IPS DF 4.7 (cell line): ENCODE results near the gene ANKS1A.
"Not testable (repeated sequence)": the region's sequence is repeated elsewhere in the genome, so short reads cannot be mapped to it uniquely, and the experiment has no call there.

Experiments used
- DNase-seq: peaks from one replicate; pipeline ENCODE4 v3.0.0-alpha.2; 2013; ENCODE audit warnings: low spot score; ENCODE audit errors: extremely low read depth

Gene ANKS1A

GRCh38 chr6:34917626-34918285, 28.7 kb downstream of the ANKS1A start:
- DNase-seq = no peak

- no peak for DNase-seq
Observed at GRCh38 chr6:34919651-34920050, 30.6 kb downstream of the ANKS1A start.

GRCh38 chr6:34920097-34920496, 31.0 kb downstream of the ANKS1A start:
- DNase-seq = no peak

- no peak for DNase-seq
Observed at GRCh38 chr6:34922177-34922663, 33.2 kb downstream of the ANKS1A start.

GRCh38 chr6:34924831-34925625, 36.0 kb downstream of the ANKS1A start:
- DNase-seq = no peak

- DNase-seq = no peak
Observed at GRCh38 chr6:34926655-34927054, 37.6 kb downstream of the ANKS1A start.

GRCh38 chr6:34928220-34928619, 39.2 kb downstream of the ANKS1A start:
- DNase-seq = no peak

- DNase-seq = no peak
Observed at GRCh38 chr6:34928695-34929094, 39.6 kb downstream of the ANKS1A start.

- no peak for DNase-seq
Observed at GRCh38 chr6:34929241-34929978, 40.4 kb downstream of the ANKS1A start.

GRCh38 chr6:34930221-34930620, 41.2 kb downstream of the ANKS1A start:
- DNase-seq = no peak

- not testable (repeated sequence) for DNase-seq
Observed at GRCh38 chr6:34932202-34932601, 43.1 kb downstream of the ANKS1A start.

- DNase-seq = no peak
Observed at GRCh38 chr6:34934516-34934915, 45.5 kb downstream of the ANKS1A start.

DNA sequence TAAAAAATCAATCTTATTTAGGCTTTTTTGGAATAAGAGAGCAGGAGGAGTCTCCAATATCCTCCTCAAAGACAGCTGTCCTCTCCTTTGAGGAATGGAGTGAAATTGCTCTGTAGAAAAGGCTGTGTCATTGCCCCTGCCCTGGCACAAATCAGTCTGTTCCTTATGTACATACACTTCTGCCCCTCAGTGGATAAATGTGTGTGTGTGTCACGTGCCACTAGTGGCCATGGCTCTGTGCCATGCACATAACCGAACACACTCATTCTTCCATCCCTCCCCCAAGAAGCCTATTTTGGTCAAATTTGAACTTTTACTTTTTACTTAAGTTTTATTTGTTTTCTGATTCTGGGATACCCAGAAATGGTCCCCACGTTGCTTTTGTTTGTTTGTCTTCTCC, 49.2 kb downstream of the ANKS1A start:
- no peak for DNase-seq

DNA sequence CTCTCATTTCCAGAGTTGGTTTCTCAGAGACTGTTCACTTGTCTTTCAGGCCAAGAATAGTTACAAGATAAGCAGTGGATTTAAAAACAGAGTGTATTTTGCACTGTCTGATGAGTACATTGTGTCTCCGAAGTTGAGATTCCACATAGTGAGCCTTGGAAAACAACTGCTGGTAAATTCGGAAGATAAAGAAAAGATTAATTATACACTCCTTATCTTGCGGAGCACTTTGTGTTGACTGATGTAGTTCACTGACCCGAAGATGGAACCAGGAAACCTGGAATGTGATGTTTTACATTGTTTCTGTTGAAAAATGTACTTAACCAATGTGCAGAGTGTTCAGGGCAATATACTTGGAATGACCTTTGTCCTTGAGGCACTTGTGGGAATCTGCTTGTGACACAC, 51.0 kb downstream of the ANKS1A start:
- DNase-seq = no peak

DNA sequence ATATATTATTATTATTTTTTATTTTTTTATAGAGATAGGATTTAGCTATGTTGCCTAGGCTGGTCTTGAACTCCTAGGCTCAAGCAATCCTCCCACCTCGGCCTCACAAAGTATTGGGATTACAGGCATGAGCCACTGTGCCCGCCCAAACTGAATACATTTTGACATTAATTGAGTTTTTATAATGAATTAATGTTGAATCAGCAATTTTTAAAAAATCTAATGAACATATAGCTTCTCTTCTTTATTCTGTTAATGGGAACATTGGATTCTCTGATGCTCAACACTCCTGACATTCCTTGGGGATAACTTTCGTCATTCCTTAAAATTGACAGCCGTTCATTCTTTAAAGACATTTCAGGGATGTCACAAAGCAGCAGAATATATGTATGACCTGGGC, 52.4 kb downstream of the ANKS1A start:
- no peak for DNase-seq

- DNase-seq = no peak
Observed at GRCh38 chr6:34945317-34945716, 56.3 kb downstream of the ANKS1A start.

GRCh38 chr6:34947561-34947960, 58.5 kb downstream of the ANKS1A start:
- no peak for DNase-seq

DNA sequence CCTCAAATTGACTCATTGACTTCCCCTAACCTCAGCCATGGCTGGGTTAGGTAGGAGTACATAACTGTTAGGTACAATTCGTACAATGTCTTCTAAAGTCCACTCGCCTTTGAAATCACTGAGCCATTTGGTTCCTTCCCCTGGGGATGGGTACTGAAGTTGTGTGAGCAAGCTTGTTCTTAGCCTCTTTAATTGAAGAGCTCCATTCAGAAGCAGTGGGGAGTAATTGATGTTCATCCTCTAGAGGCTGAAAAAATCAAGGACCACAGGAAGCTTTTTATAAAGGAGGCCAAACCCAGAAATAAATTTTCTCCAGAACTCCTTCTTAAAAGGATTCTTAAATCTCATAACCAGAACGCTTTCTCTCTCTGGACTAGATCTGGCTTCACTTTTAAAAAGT, 60.6 kb downstream of the ANKS1A start:
- DNase-seq = no peak

- DNase-seq = no peak
Observed at GRCh38 chr6:34950849-34951248, 61.8 kb downstream of the ANKS1A start.

GRCh38 chr6:34951731-34952130, 62.7 kb downstream of the ANKS1A start:
- DNase-seq = peak; percentile 11

DNA sequence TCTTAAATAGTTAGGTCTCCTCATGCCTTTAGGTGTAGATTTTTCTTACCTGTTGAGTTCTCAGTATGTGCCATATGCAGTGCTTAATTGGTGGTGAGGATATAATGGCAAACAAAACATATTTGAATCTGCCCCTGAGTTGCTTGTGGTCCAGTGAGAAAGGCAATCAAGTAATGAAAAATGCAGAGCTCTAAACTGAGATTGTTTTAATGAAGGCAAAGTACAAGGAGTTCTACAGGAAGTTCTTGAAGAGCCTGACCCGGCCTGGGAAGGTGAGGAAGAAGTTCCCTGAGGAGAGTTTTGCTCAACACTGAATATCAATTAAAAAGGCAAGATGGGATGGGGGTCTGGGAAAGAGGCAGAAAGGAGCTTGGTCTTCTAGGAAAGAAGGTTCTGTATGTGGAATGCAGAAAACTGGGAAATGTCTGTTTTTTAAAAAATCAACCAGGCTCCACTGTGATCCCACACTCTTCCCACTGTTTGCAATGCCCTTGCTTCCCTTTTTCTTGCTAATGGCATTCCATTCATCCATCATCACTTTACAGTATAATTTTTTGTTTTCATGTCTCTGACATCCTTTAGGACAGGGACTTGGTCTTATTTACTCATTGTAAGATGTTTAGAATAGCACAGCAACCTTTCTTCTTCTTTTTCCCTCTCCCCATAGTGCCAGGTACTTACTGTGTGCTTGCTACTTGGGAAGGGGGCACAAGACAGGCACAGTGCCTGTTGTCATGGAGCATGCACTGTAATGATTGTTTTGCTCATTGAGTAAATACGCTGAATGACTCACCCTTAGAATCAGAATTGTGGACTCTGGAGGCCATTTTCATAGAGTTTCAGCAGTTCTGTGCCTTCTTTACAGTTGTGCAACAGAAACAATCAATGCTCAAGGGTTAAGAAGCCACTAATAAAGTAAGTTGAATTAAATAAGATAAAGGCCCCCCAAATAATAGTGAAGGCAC, 64.3 kb downstream of the ANKS1A start:
- DNase-seq = no peak
